ENCODE data around the gene REC8. TPM values are rescaled to one million over a fixed set of nuclear protein-coding genes. Genes with fewer than 3 reads are reported as not detected.

Gene REC8
- total and polyA plus RNA-seq, 11 donors: 0.32 to 25.3 (median 4.4) TPM

GRCh38 chr14:24149302-24149969, 22.4 kb upstream of the REC8 start:
- no peaks in the 10 kb centered on the region for H3K27me3 ChIP-seq
- WGBS, 4 donors: 90 to 95% (median 94%) methylated on average over 3 of the region's 3 CpGs
- H3K36me3 ChIP-seq: peaks cover 0 to 65% (median 56%) of the 10 kb centered on the region in 9 donors
- peaks cover 6 to 35% (median 22%) of the 10 kb centered on the region in 12 donors for H3K4me1 ChIP-seq
- TF ChIP-seq CTCF (IDR thresholded peaks at IDR 0.05): no peak
- TF ChIP-seq POLR2A (IDR thresholded peaks at IDR 0.05): no peak
- no peaks in the 10 kb centered on the region for H3K9me3 ChIP-seq
- H3K4me3 ChIP-seq: no peak overlapping the region
- intact Hi-C loops (cut with DNase I): loop anchor here in 1 of 10 donors (5.0 kb wide), 1 partner anchor 37 kb away; the partner anchor contains the start of genes DCAF11 and NRL
- no peak for ATAC-seq
- DNase-seq: no peak
- H3K27ac ChIP-seq: no peak overlapping the region

DNA sequence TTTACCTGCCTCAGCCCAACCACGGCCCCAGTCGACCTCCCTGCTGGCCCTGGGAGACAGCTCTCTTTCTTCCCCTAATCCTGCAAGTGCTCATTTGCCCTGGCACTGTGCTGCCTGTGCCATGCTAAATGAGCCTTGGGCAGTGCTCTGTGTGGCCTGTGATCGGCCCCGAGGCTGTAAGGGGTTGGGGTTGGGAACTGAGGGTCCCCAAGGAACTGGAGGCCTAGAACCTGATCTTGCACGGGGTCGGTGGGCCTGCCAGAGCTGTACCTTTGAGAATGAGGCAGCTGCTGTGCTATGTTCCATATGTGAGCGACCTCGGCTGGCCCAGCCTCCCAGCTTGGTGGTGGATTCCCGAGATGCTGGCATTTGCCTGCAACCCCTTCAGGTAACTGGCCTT, 21.8 kb upstream of the REC8 start:
- Histone ChIP-seq H3K4me3 (no peak overlapping the region), H3K27me3 (no peaks in the 10 kb centered on the region), H3K4me1 (peaks cover 6 to 31% (median 22%) of the 10 kb centered on the region in 12 donors), H3K36me3 (peaks cover 0 to 67% (median 62%) of the 10 kb centered on the region in 9 donors), H3K9me3 (no peaks in the 10 kb centered on the region), H3K27ac (no peak overlapping the region)
- peak in 1 of 5 donors; percentile 47 for DNase-seq
- WGBS, 4 donors: 86 to 94% (median 90%) methylated on average over 9 of the region's 9 CpGs
- no peak for ATAC-seq
- no peak for TF ChIP-seq POLR2A (IDR thresholded peaks at IDR 0.05)
- TF ChIP-seq CTCF (IDR thresholded peaks at IDR 0.05): no peak
- intact Hi-C loops (cut with DNase I): loop anchor here in 1 of 10 donors (10.0 kb wide), 1 partner anchor 85 kb away; no protein-coding TSS in a partner anchor

DNA sequence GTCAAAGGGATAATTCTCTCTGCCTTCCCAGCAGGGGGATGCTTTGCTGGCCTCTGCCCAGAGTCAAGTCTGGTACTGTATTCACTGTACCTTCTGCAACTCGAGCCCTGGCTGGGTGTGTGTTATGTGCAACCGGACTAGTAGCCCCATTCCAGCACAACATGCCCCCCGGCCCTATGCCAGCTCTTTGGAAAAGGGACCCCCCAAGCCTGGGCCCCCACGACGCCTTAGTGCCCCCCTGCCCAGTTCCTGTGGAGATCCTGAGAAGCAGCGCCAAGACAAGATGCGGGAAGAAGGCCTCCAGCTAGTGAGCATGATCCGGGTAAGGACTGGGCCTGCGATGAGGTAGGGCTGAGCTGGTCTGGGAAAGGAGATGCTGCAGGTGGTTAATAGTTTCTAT, 21.3 kb upstream of the REC8 start:
- peak in 1 of 5 donors; percentile 46 for DNase-seq
- H3K36me3 ChIP-seq: peaks cover 3 to 72% (median 66%) of the 10 kb centered on the region in 9 donors
- no peaks in the 10 kb centered on the region for H3K9me3 ChIP-seq
- no peak for TF ChIP-seq CTCF (IDR thresholded peaks at IDR 0.05)
- no peak for TF ChIP-seq POLR2A (IDR thresholded peaks at IDR 0.05)
- H3K27me3 ChIP-seq: no peaks in the 10 kb centered on the region
- peaks cover 6 to 26% (median 18%) of the 10 kb centered on the region in 12 donors for H3K4me1 ChIP-seq
- no peak overlapping the region for H3K27ac ChIP-seq
- intact Hi-C loops (cut with DNase I): loop anchor here in 1 of 10 donors (10.0 kb wide), 1 partner anchor 86 kb away; no protein-coding TSS in a partner anchor
- WGBS, 4 donors: 91 to 95% (median 93%) methylated on average over 9 of the region's 9 CpGs
- H3K4me3 ChIP-seq: no peak overlapping the region
- ATAC-seq: no peak

- Histone ChIP-seq H3K36me3 (peaks cover 3 to 76% (median 70%) of the 10 kb centered on the region in 9 donors), H3K9me3 (no peaks in the 10 kb centered on the region), H3K4me3 (no peak overlapping the region), H3K27me3 (no peaks in the 10 kb centered on the region), H3K27ac (no peak overlapping the region), H3K4me1 (peaks cover 6 to 22% (median 14%) of the 10 kb centered on the region in 12 donors)
- intact Hi-C loops (cut with DNase I): loop anchor here in 1 of 10 donors (10.0 kb wide), 1 partner anchor 86 kb away; no protein-coding TSS in a partner anchor
- DNase-seq (peak in 1 of 5 donors; percentile 57), ATAC-seq (no peak)
- TF ChIP-seq CTCF (IDR thresholded peaks at IDR 0.05): no peak
- no peak for TF ChIP-seq POLR2A (IDR thresholded peaks at IDR 0.05)
- 83 to 90% (median 87%) methylated on average over 5 to 9 of the region's 9 CpGs for WGBS, 4 donors
Measured at GRCh38 chr14:24150993-24151392, 20.9 kb upstream of the REC8 start.

Data from heart left ventricle (tissue), 16 donors.